HEK293T (cell line): ENCODE results near the gene OR1E2.

Experiments
- CTCF ChIA-PET: fragments of 350-600 bp; formaldehyde crosslinking; extraction: SDS; loops from one replicate; lab custom pipeline; 2021; ENCODE audit warnings: antibody characterized with exemption, inconsistent platforms; lab: Yijun Ruan, JAX
- POLR2A ChIA-PET: fragments of 350-600 bp; formaldehyde crosslinking; extraction: SDS; loops from one replicate; lab custom pipeline; 2020; ENCODE audit warnings: antibody characterized with exemption, inconsistent platforms; lab: Yijun Ruan, JAX
- DNase-seq: peaks from one replicate; pipeline ENCODE4 v3.0.0; 2012; ENCODE audit warnings: mixed read lengths; ENCODE audit errors: extremely low spot score
- ARNT ChIP-seq: fragments of 450-650 bp; IDR thresholded peaks from 2 replicates; pipeline ENCODE4 v1.6.1; 2017; ENCODE audit warnings: mild to moderate bottlenecking
- BHLHE40 ChIP-seq: fragments of 450-650 bp; IDR thresholded peaks from 2 replicates; pipeline ENCODE4 v1.6.1; 2016; ENCODE audit warnings: mild to moderate bottlenecking, moderate library complexity, borderline replicate concordance
- CTBP1 ChIP-seq: fragments of 450-650 bp; IDR thresholded peaks from 2 replicates; pipeline ENCODE4 v1.6.1; 2016; ENCODE audit warnings: borderline replicate concordance
- ELF4 ChIP-seq: fragments of 450-650 bp; IDR thresholded peaks from 2 replicates; pipeline ENCODE4 v1.6.1; 2017; ENCODE audit warnings: antibody characterized with exemption
- FOXA1 ChIP-seq: fragments of 450-650 bp; IDR thresholded peaks from 2 replicates; pipeline ENCODE4 v1.6.1; 2016; ENCODE audit warnings: mild to moderate bottlenecking
- FOXK2 ChIP-seq: fragments of 450-650 bp; IDR thresholded peaks from 2 replicates; pipeline ENCODE4 v1.6.1; 2016; ENCODE audit warnings: mild to moderate bottlenecking
- FOXM1 ChIP-seq: fragments of 450-650 bp; IDR thresholded peaks from 2 replicates; pipeline ENCODE4 v1.6.1; 2017; ENCODE audit warnings: mild to moderate bottlenecking, borderline replicate concordance
- HDGF ChIP-seq: fragments of 450-650 bp; IDR thresholded peaks from 2 replicates; pipeline ENCODE4 v1.6.1; 2017; ENCODE audit warnings: antibody characterized with exemption, borderline replicate concordance
- L3MBTL2 ChIP-seq: fragments of 450-650 bp; conservative IDR thresholded peaks from 2 replicates; pipeline ENCODE4 v1.6.1; 2016; ENCODE audit warnings: mild to moderate bottlenecking
- LEF1 ChIP-seq: fragments of 450-650 bp; IDR thresholded peaks from 2 replicates; pipeline ENCODE4 v1.6.1; 2017; ENCODE audit warnings: mild to moderate bottlenecking, borderline replicate concordance
- NFRKB ChIP-seq: fragments of 450-650 bp; IDR thresholded peaks from 2 replicates; pipeline ENCODE4 v1.6.1; 2016; ENCODE audit warnings: mild to moderate bottlenecking, moderate library complexity
- SP1 ChIP-seq: fragments of 450-650 bp; IDR thresholded peaks from 2 replicates; pipeline ENCODE4 v1.6.1; 2017
- SUZ12 ChIP-seq: fragments of 450-650 bp; IDR thresholded peaks from 2 replicates; pipeline ENCODE4 v1.6.1; 2016; ENCODE audit warnings: mild to moderate bottlenecking
- TARDBP ChIP-seq: fragments of 450-650 bp; IDR thresholded peaks from 2 replicates; pipeline ENCODE4 v1.6.1; 2016
- ZNF384 ChIP-seq: fragments of 450-650 bp; IDR thresholded peaks from 2 replicates; pipeline ENCODE4 v1.6.1; 2016
- TF ChIP-seq, protein P1 (sequence below): fragments of 450-650 bp; IDR thresholded peaks from 2 replicates; pipeline ENCODE4 v1.6.1; 2016

OR1E2 gene

GRCh38 chr17:3433741-3434140 lies at the start of gene OR1E2:
OR1E2 (minus strand) TSS chr17:3433841; CDS start chr17:3433841, 0 bp downstream.
- POLR2A ChIA-PET = no interaction called here
- CTCF ChIA-PET = no interaction called here
- DNase-seq = no peak
- TF ChIP-seq SUZ12 (no peak), CTBP1 (no peak), SP1 (no peak), LEF1 (no peak), FOXK2 (no peak), L3MBTL2 (no peak), HDGF (no peak), ZNF384 (no peak), ELF4 (no peak), FOXM1 (no peak), NFRKB (no peak), BHLHE40 (no peak), FOXA1 (no peak), ARNT (no peak), TARDBP (no peak)
- TF ChIP-seq, protein P1, sequence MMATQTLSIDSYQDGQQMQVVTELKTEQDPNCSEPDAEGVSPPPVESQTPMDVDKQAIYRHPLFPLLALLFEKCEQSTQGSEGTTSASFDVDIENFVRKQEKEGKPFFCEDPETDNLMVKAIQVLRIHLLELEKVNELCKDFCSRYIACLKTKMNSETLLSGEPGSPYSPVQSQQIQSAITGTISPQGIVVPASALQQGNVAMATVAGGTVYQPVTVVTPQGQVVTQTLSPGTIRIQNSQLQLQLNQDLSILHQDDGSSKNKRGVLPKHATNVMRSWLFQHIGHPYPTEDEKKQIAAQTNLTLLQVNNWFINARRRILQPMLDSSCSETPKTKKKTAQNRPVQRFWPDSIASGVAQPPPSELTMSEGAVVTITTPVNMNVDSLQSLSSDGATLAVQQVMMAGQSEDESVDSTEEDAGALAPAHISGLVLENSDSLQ = no peak

- DNase-seq = no peak
- ChIA-PET POLR2A (no interaction called here), CTCF (no interaction called here)
- TF ChIP-seq TARDBP = no peak
Observed at GRCh38 chr17:3482852-3483251, 49.2 kb upstream of the OR1E2 start.

GRCh38 chr17:3479988-3480387 lies 46.3 kb upstream of the OR1E2 start:
- TF ChIP-seq NFRKB (no peak), LEF1 (no peak), SUZ12 (no peak), ZNF384 (no peak), HDGF (no peak), CTBP1 (no peak), ELF4 (no peak), FOXA1 (no peak)

GRCh38 chr17:3475812-3476610 lies 42.4 kb upstream of the OR1E2 start, which contains the start of gene ASPA:
ASPA (plus strand) TSS chr17:3475997; CDS start chr17:3476160, 163 bp downstream.
- ChIA-PET CTCF (no interaction called here), POLR2A (no interaction called here)
- TF ChIP-seq ELF4 (no peak), TARDBP (no peak), L3MBTL2 (no peak), SP1 (no peak), BHLHE40 (no peak), SUZ12 (no peak), HDGF (no peak), ARNT (no peak), NFRKB (no peak), FOXA1 (no peak), ZNF384 (no peak)
- DNase-seq = no peak

More at GRCh38 chr17:3479988-3480387, 46.3 kb upstream of the OR1E2 start:
- CTCF ChIA-PET = no interaction called here
- DNase-seq = no peak
- POLR2A ChIA-PET = no interaction called here

GRCh38 chr17:3475251-3475685 lies 41.6 kb upstream of the OR1E2 start:
- POLR2A ChIA-PET = no interaction called here
- CTCF ChIA-PET = no interaction called here
- DNase-seq = no peak
- TF ChIP-seq L3MBTL2 (no peak), HDGF (no peak), LEF1 (no peak), FOXM1 (no peak), ARNT (no peak), FOXK2 (no peak), BHLHE40 (no peak), ELF4 (no peak), SP1 (no peak)
- TF ChIP-seq, protein P1 = no peak

DNA sequence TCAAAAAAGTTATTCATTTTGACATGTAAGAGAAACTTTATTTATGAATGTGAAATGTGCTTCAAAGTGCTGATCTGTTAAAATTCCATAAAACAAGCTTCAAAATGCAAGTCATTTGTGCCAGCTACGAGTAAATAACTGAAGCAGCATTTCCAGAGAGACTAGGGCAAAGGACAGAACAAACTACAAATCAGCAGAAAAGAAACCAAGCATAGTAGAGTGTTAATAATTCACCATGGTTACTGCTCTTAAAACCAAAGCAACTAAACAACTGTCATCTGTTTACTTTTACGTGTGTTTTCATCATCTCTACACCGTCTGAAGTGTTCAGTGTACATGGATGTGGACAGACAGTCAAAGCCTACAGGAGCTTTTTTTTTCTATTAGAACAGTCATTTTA lies 40.6 kb upstream of the OR1E2 start:
- TF ChIP-seq LEF1 = no peak
- no peak for DNase-seq
- CTCF ChIA-PET = no interaction called here
- POLR2A ChIA-PET = no interaction called here

DNA sequence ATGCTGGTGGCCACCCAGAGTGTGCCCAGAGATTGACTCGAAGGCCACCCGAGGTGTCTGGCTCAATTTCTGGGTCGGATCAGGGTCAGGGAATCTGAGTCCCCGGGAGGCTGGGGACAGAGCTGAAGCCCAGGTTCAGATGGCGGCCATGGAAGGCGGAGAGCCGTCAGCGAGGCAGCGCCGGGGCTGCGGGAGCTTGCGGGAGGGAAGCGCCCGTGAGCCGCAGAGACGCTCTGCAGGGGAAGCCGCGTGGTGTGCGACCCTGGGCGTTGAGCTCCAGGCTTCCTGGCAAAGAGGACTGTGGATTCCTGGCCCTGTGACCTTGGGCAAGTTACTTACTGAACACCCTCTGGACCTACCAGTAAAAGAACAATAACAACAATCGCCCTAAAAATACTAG lies 38.5 kb upstream of the OR1E2 start:
- ChIA-PET CTCF (no interaction called here), POLR2A (no interaction called here)
- no peak for TF ChIP-seq L3MBTL2
- TF ChIP-seq NFRKB = no peak
- TF ChIP-seq LEF1 = no peak
- DNase-seq = no peak
